ENCODE data around the gene N4BP2L2. TPM values are rescaled to one million over a fixed set of nuclear protein-coding genes. Genes with fewer than 3 reads are reported as not detected.

The N4BP2L2 gene
- total and polyA plus RNA-seq, 4 donors = 41.1 to 402 (median 75.0) TPM

DNA sequence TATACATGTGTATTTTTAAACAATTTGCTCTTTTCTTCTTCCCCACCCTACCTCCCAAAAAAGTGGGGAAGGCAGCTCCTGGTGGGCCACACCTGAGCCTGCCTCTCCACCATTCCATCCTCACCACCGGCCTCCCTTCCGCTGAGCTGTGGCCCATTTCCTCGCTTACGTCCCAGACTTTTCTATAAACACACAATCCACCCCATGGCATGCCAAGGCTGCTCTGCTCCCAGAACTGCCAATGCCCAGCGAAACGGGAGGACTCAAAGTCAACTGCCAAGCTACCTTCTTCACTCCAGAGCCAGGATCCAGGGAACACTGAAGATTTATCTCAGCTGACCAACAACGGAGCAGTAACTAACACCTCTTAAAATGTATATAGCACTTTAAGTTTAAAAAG lies 113.4 kb downstream of the N4BP2L2 start:
- no peak for TF ChIP-seq CTCF (IDR thresholded peaks at IDR 0.05; ENCODE audit: control extremely low read depth, extremely low read depth)
- H3K36me3 ChIP-seq (ENCODE audit: control insufficient read depth in 4 of 4, insufficient read depth in 4 of 4, low read length in 4 of 4) = peaks cover 0 to under 1% (median 0%) of the 10 kb centered on the region in 4 donors
- 87 to 90% methylated on average over 7 of the region's 7 CpGs for WGBS, 2 donors
- H3K27ac ChIP-seq (ENCODE audit: low read depth in 1 of 2, low read length in 1 of 2) = no peak overlapping the region
- H3K9me3 ChIP-seq (ENCODE audit: control insufficient read depth in 4 of 4, insufficient read depth in 3 of 4, low read length in 3 of 4) = no peaks in the 10 kb centered on the region
- ATAC-seq (ENCODE audit: insufficient read depth, low FRiP score) (no peak), DNase-seq (no peak)
- H3K9ac ChIP-seq (ENCODE audit: insufficient read depth in 1 of 2, low read length in 2 of 2) = no peak overlapping the region
- H3K27me3 ChIP-seq (ENCODE audit: control insufficient read depth in 3 of 3, insufficient read depth in 3 of 3, low read length in 2 of 3) = no peaks in the 10 kb centered on the region
- peaks cover 2 to 14% (median 5%) of the 10 kb centered on the region in 5 donors for H3K4me1 ChIP-seq (ENCODE audit: control insufficient read depth in 5 of 5, insufficient read depth in 5 of 5, low read length in 5 of 5)
- H3K4me3 ChIP-seq = no peak overlapping the region

DNA sequence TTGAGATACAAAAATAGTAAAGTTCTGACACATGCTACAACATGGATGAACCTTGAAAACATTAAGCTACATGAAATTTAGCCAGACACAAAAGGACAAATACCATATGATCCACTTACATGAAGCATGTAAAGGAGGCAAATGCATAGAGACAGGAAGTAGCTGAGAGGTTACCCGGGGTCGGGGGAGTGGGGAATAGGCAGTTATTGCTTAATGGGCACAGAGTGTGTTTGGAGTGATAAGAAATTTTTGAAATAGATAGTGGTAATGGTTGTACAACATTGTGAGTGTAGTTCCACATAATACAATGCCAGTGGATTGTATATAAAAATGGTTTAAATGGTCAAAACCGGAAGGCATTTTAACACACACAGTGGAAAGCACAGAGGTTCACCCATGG lies 115.0 kb downstream of the N4BP2L2 start:
- Histone ChIP-seq H3K36me3 (ENCODE audit: control insufficient read depth in 4 of 4, insufficient read depth in 4 of 4, low read length in 4 of 4) (peaks cover 0 to 5% (median 0%) of the 10 kb centered on the region in 4 donors), H3K27ac (ENCODE audit: low read depth in 1 of 2, low read length in 1 of 2) (no peak overlapping the region), H3K27me3 (ENCODE audit: control insufficient read depth in 3 of 3, insufficient read depth in 3 of 3, low read length in 2 of 3) (no peaks in the 10 kb centered on the region), H3K9me3 (ENCODE audit: control insufficient read depth in 4 of 4, insufficient read depth in 3 of 4, low read length in 3 of 4) (peaks cover 0 to 4% (median 0%) of the 10 kb centered on the region in 4 donors), H3K4me1 (ENCODE audit: control insufficient read depth in 5 of 5, insufficient read depth in 5 of 5, low read length in 5 of 5) (peaks cover 0 to 13% (median 5%) of the 10 kb centered on the region in 5 donors), H3K4me3 (no peak overlapping the region), H3K9ac (ENCODE audit: insufficient read depth in 1 of 2, low read length in 2 of 2) (no peak overlapping the region)
- 40 to 74% methylated on average over 3 of the region's 3 CpGs for WGBS, 2 donors
- DNase-seq = no peak
- TF ChIP-seq CTCF (IDR thresholded peaks at IDR 0.05; ENCODE audit: control extremely low read depth, extremely low read depth) = no peak
- no peak for ATAC-seq (ENCODE audit: insufficient read depth, low FRiP score)

- peaks cover 0 to 5% (median 0%) of the 10 kb centered on the region in 4 donors for H3K36me3 ChIP-seq (ENCODE audit: control insufficient read depth in 4 of 4, insufficient read depth in 4 of 4, low read length in 4 of 4)
- ATAC-seq (ENCODE audit: insufficient read depth, low FRiP score) = no peak
- 95 to 98% methylated on average over 2 of the region's 2 CpGs for WGBS, 2 donors
These were observed 118.7 kb downstream of the N4BP2L2 start for GRCh38 chr13:32419862-32420261.

More at GRCh38 chr13:32419862-32420261, 118.7 kb downstream of the N4BP2L2 start:
- peaks cover 0 to 9% (median 0%) of the 10 kb centered on the region in 4 donors for H3K9me3 ChIP-seq (ENCODE audit: control insufficient read depth in 4 of 4, insufficient read depth in 3 of 4, low read length in 3 of 4)
- no peak overlapping the region for H3K9ac ChIP-seq (ENCODE audit: insufficient read depth in 1 of 2, low read length in 2 of 2)
- DNase-seq = no peak
- no peak overlapping the region for H3K27ac ChIP-seq (ENCODE audit: low read depth in 1 of 2, low read length in 1 of 2)
- H3K27me3 ChIP-seq (ENCODE audit: control insufficient read depth in 3 of 3, insufficient read depth in 3 of 3, low read length in 2 of 3) = no peaks in the 10 kb centered on the region
- H3K4me3 ChIP-seq = no peak overlapping the region
- H3K4me1 ChIP-seq (ENCODE audit: control insufficient read depth in 5 of 5, insufficient read depth in 5 of 5, low read length in 5 of 5) = peaks cover 0 to 1% (median 0%) of the 10 kb centered on the region in 5 donors
- no peak for TF ChIP-seq CTCF (IDR thresholded peaks at IDR 0.05; ENCODE audit: control extremely low read depth, extremely low read depth)

Data from lung (tissue), 12 donors.